Mammary epithelial cell (primary cell): ENCODE data around the gene CALML3.

Experiments used
- EZH2 ChIP-seq: IDR thresholded peaks from 2 replicates; pipeline ENCODE4 v1.6.1; 2012; ENCODE audit warnings: low read length, inconsistent platforms, borderline replicate concordance
- TF ChIP-seq, protein P1 (sequence below), 2 donors: IDR thresholded peaks in 1 of 2; conservative IDR thresholded peaks in 1 of 2; 2 replicates each; pipeline ENCODE4 v1.5.1; 2011 to 2012; ENCODE audit warnings: inconsistent platforms in 2 of 2, low read length in 2 of 2, mild to moderate bottlenecking in 2 of 2, control low read depth in 1 of 2, low read depth in 1 of 2; ENCODE audit not compliant: insufficient read depth in 1 of 2; ENCODE audit errors: extremely low read depth in 1 of 2

- TF ChIP-seq, protein P1, sequence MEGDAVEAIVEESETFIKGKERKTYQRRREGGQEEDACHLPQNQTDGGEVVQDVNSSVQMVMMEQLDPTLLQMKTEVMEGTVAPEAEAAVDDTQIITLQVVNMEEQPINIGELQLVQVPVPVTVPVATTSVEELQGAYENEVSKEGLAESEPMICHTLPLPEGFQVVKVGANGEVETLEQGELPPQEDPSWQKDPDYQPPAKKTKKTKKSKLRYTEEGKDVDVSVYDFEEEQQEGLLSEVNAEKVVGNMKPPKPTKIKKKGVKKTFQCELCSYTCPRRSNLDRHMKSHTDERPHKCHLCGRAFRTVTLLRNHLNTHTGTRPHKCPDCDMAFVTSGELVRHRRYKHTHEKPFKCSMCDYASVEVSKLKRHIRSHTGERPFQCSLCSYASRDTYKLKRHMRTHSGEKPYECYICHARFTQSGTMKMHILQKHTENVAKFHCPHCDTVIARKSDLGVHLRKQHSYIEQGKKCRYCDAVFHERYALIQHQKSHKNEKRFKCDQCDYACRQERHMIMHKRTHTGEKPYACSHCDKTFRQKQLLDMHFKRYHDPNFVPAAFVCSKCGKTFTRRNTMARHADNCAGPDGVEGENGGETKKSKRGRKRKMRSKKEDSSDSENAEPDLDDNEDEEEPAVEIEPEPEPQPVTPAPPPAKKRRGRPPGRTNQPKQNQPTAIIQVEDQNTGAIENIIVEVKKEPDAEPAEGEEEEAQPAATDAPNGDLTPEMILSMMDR (conservative IDR thresholded peaks at IDR 0.05 in 1 of 2, IDR thresholded peaks at IDR 0.05 in 1 of 2; ENCODE audit: extremely low read depth in 1 of 2, insufficient read depth in 1 of 2, low read depth in 1 of 2, low read length in 2 of 2), result no peak
- no peak for TF ChIP-seq EZH2
These were observed 44.2 kb downstream of the CALML3 start for GRCh38 chr10:5568984-5569383.
